Measurements from ENCODE around the gene OAS3. TPM values are rescaled to one million over a fixed set of nuclear protein-coding genes. Genes with fewer than 3 reads are reported as not detected.

Gene OAS3
- total and polyA plus RNA-seq, 9 of the 15 experiments (the other 6 are each of a cell fraction or from before 2014, with no cell fraction given) = 0.21 to 2.0 (median 0.83) TPM

- H3K27ac ChIP-seq (ENCODE audit: extremely low read depth, low read depth, low read length) = no peak overlapping the region
- H3K4me3 ChIP-seq = no peak overlapping the region
- ATAC-seq = peak; percentile 73
- no peaks in the 10 kb centered on the region for H3K79me2 ChIP-seq (ENCODE audit: control insufficient read depth, insufficient read depth, low read length)
- H3K9ac ChIP-seq (ENCODE audit: insufficient read depth in 1 of 2, low read depth in 2 of 2, low read length in 2 of 2) = peak overlapping the region in 1 of 2 experiments; percentile 52; a peak in 2 of 4 replicates
- H3K9me1 ChIP-seq (ENCODE audit: control insufficient read depth, insufficient read depth, low read length) = peaks cover 2% of the 10 kb centered on the region
- peak; percentile 60 for TF ChIP-seq ZFP36 (IDR thresholded peaks at IDR 0.05; ENCODE audit: low read depth, low read length, partially characterized antibody)
- TF ChIP-seq ETV5 (CRISPR knock-in tag; IDR thresholded peaks at IDR 0.05; ENCODE audit: low read depth) = no peak
- no peak for TF ChIP-seq ZNF707 (CRISPR knock-in tag; conservative IDR thresholded peaks at IDR 0.05)
- H3K36me3 ChIP-seq (ENCODE audit: control insufficient read depth, insufficient read depth, low read length) = no peaks in the 10 kb centered on the region
- H4K20me1 ChIP-seq (replicated peaks; ENCODE audit: control insufficient read depth, insufficient read depth, low read length) = 0 out of 2 replicates have a peak, but pooled peaks cover 3% of the 10 kb centered on the region
- no peak overlapping the region for H3K4me2 ChIP-seq (ENCODE audit: insufficient read depth, low read length)
- intact Hi-C loops (cut with micrococcal nuclease) = no loop called here
- DNase-seq (ENCODE audit: extremely low read depth in 1 of 4, low spot score in 3 of 4) = no peak
- ChIA-PET CTCF (ENCODE audit: low intra/inter-chr PET ratio) (no interaction called here), POLR2A (interaction anchor here (0.5 to 1.4 kb wide), 6 partner anchors 11 to 997 kb away, joined by 3 to 5 read pairs (median 3); no protein-coding TSS in a partner anchor)
- H3K4me1 ChIP-seq (replicated peaks in 1 of 2; ENCODE audit: control insufficient read depth in 2 of 2, insufficient read depth in 2 of 2, low read length in 2 of 2) = no peaks in the 10 kb centered on the region; a peak in 1 of 5 replicates
- in situ Hi-C loops (cut with MboI) = no loop called here
- FAIRE-seq = no peak
- WGBS (ENCODE audit: insufficient coverage, low coverage, missing lambda C conversion rate) = 0% methylated on average over 8 of the region's 8 CpGs
- H3K27me3 ChIP-seq (ENCODE audit: control insufficient read depth in 2 of 2, insufficient read depth in 2 of 2, low read length in 2 of 2) = peaks cover 3 to 29% of the 10 kb centered on the region in 2 experiments; a peak in 4 of 5 replicates
- BruUV-seq (replicated peaks) = no TSS peak
- peak overlapping the region; percentile 4; the same call in 1 of the 2 replicates for H2AFZ ChIP-seq (ENCODE audit: low read depth, low read length)
- H3K9me3 ChIP-seq (replicated peaks; ENCODE audit: control insufficient read depth, insufficient read depth, low read depth, low read length) = no peaks in the 10 kb centered on the region
Observed at GRCh38 chr12:112977641-112978040, 39.4 kb downstream of the OAS3 start.
